Activated T-helper 1 cell treated with anti-CD3 and anti-CD28 coated beads, Interleukin-12 subunit alpha, Interleukin-12 subunit beta, Interleukin-2, Interleukin-4 antibody, amounts not matched to agents 30 ng/mL and 10 ng/mL and 1 ng/mL, durations not matched to agents 14 hours and 24 hours and 36 hours (primary cell): ENCODE results near the gene IQCM. TPM values are rescaled to one million over a fixed set of nuclear protein-coding genes. Genes with fewer than 3 reads are reported as not detected.
"Not testable (repeated sequence)": the region's sequence is repeated elsewhere in the genome, so short reads cannot be mapped to it uniquely, and the experiment has no call there.

Experiments
- DNase-seq: peaks from one replicate; pipeline ENCODE4 v3.0.0; 2021; ENCODE audit warnings: low spot score
- H3K27ac Mint-ChIP-seq: one replicate; pipeline ENCODE4 v1.8.0; 2021; ENCODE audit warnings: mild to moderate bottlenecking, mixed read lengths
- H3K27me3 Mint-ChIP-seq: one replicate; pipeline ENCODE4 v1.8.0; 2022; ENCODE audit warnings: mild to moderate bottlenecking, moderate library complexity, mixed read lengths; ENCODE audit not compliant: insufficient read depth
- H3K36me3 Mint-ChIP-seq: one replicate; pipeline ENCODE4 v1.8.0; 2021; ENCODE audit warnings: low read depth, mixed read lengths
- H3K4me1 Mint-ChIP-seq: one replicate; pipeline ENCODE4 v1.8.0; 2021; ENCODE audit warnings: low read depth, mixed read lengths
- H3K4me3 Mint-ChIP-seq: one replicate; pipeline ENCODE4 v1.8.0; 2021; ENCODE audit warnings: mild to moderate bottlenecking, moderate library complexity, mixed read lengths
- H3K9me3 Mint-ChIP-seq: one replicate; pipeline ENCODE4 v1.8.0; 2021; ENCODE audit warnings: mixed read lengths
- intact Hi-C: fragments of 100-400 bp; cut with micrococcal nuclease; formaldehyde crosslinking; loops from one replicate; pipeline ENCODE4 v1.15.1; 2024
- total RNA-seq: library from RNA; stranded (reverse); gene quantifications from 2 replicates; pipeline ENCODE4 v1.2.3, GENCODE V29; 2022

IQCM gene
- total RNA-seq, 1 donor from 2014 or later = not detected

- H3K9me3 Mint-ChIP-seq = peaks cover 5% of the 10 kb centered on the region
- intact Hi-C loops = no loop called here
- H3K36me3 Mint-ChIP-seq = no peaks in the 10 kb centered on the region
- H3K4me1 Mint-ChIP-seq = no peaks in the 10 kb centered on the region
- H3K4me3 Mint-ChIP-seq = no peak overlapping the region
- no peaks in the 10 kb centered on the region for H3K27me3 Mint-ChIP-seq
- DNase-seq = no peak
- no peak overlapping the region for H3K27ac Mint-ChIP-seq
These were observed 472.0 kb downstream of the IQCM start for GRCh38 chr4:149343614-149344013.

DNA sequence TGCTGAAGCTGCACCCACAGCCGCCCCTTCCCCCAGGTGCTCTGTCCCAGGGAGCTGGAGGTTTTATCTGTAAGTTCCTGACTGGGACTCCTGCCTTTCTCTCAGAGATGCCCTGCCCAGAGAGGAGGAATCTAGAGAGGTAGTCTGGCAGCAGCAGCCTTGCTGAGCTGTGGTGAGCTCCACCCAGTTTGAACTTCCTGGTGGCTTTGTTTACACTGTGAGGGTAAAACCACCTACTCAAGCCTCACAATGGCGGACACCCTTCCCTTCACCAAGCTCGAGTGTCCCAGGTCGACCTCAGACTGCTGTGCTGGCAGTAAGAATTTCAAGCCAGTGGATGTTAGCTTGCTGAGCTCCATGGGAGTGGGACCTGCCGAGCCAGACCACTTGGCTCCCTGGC lies 474.5 kb downstream of the IQCM start:
- H3K36me3 Mint-ChIP-seq, H3K27ac Mint-ChIP-seq, H3K27me3 Mint-ChIP-seq, H3K9me3 Mint-ChIP-seq, intact Hi-C loops, DNase-seq, H3K4me3 Mint-ChIP-seq, H3K4me1 Mint-ChIP-seq: not testable (repeated sequence)

DNA sequence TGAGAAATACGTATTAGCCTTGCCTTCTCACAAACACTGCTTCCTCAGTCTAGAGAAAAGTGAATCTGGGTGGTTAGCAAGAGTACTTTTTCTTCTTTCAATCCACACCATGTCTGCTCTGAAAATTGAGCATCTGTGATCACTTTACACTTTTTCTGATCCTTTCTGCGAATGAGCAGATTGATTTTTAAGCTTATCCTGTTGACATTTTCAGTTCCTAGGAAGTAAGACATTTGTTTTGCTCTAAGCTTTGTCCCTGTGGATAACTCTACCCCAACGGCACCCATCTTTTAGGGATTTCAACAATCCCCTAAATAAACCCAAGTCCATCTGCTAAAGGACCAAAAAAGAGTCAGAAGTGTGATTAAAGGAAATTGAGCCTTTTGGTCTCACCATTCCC lies 487.5 kb downstream of the IQCM start:
- intact Hi-C loops = no loop called here
- Mint-ChIP-seq H3K9me3 (peaks cover 10% of the 10 kb centered on the region), H3K27ac (no peak overlapping the region), H3K4me3 (no peak overlapping the region), H3K36me3 (no peaks in the 10 kb centered on the region), H3K27me3 (no peaks in the 10 kb centered on the region), H3K4me1 (no peaks in the 10 kb centered on the region)
- no peak for DNase-seq

- no peaks in the 10 kb centered on the region for H3K36me3 Mint-ChIP-seq
- no peaks in the 10 kb centered on the region for H3K27me3 Mint-ChIP-seq
- H3K27ac Mint-ChIP-seq = no peak overlapping the region
- DNase-seq = no peak
- H3K4me1 Mint-ChIP-seq = no peaks in the 10 kb centered on the region
- intact Hi-C loops = no loop called here
- H3K4me3 Mint-ChIP-seq = no peak overlapping the region
- H3K9me3 Mint-ChIP-seq = peaks cover 15% of the 10 kb centered on the region
These were observed 493.4 kb downstream of the IQCM start for GRCh38 chr4:149322203-149322602.

DNA sequence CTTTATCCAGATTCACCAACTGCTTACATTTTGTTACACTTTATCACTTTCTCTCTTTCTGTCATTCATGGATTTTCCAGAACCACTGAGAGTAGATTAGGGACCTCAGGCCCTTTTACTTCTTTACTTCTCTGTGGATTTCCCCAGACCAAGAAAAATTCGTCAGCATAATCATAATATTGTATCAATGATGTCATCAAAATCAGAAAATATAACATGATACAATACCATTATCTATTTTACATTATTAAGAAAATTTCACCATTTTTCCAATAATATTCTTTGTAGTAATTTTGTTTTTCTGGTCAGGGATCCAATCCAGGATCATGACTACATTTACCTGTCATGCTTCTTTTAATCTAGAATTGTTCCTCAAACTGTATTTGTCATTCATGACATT lies 494.2 kb downstream of the IQCM start:
- intact Hi-C loops = no loop called here
- Mint-ChIP-seq H3K9me3 (peaks cover 15% of the 10 kb centered on the region), H3K27me3 (no peaks in the 10 kb centered on the region), H3K4me3 (no peak overlapping the region), H3K27ac (no peak overlapping the region), H3K36me3 (no peaks in the 10 kb centered on the region), H3K4me1 (no peaks in the 10 kb centered on the region)
- DNase-seq = no peak

- Mint-ChIP-seq H3K4me1 (no peaks in the 10 kb centered on the region), H3K36me3 (no peaks in the 10 kb centered on the region), H3K4me3 (no peak overlapping the region), H3K27me3 (no peaks in the 10 kb centered on the region), H3K9me3 (peaks cover 9% of the 10 kb centered on the region), H3K27ac (no peak overlapping the region)
- no peak for DNase-seq
- intact Hi-C loops = no loop called here
These were observed 504.6 kb downstream of the IQCM start for GRCh38 chr4:149311076-149311475.

DNA sequence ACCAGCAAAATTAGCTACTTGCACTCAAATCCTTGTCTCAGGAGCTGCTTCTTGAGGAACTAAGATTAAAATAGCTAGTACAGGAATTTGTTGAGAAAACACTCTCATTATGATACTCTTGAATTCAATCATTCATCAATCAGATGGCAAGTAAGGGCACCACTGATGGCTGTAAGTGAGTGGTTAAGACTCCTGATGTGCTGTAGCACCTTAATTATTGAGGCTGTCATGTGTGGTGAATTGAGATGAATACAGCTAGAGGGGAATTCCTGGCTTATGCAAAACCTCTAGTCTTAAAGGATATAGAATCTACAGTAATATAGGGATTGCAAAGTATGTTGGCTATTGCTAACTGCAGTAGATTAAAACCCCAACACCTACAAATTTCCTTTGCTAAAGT lies 509.1 kb downstream of the IQCM start:
- Mint-ChIP-seq H3K4me1 (no peaks in the 10 kb centered on the region), H3K9me3 (peaks cover 5% of the 10 kb centered on the region), H3K27me3 (no peaks in the 10 kb centered on the region), H3K4me3 (no peak overlapping the region), H3K27ac (no peak overlapping the region), H3K36me3 (no peaks in the 10 kb centered on the region)
- intact Hi-C loops = no loop called here
- no peak for DNase-seq
